Duodenal mucosa (tissue), 2 donors: ENCODE measurements around the gene SCMH1.
A peak's percentile ranks its signal among the peaks of the same experiment; 100 is the strongest.
"Not testable (repeated sequence)": the region's sequence is repeated elsewhere in the genome, so short reads cannot be mapped to it uniquely, and the experiment has no call there.

Experiments used
- H3K27ac ChIP-seq: one replicate; pipeline ENCODE4 v1.7.0; 2013; ENCODE audit warnings: low read depth, low read length
- H3K27me3 ChIP-seq, 2 donors: one replicate each; pipeline ENCODE4 v1.7.0; 2013; ENCODE audit warnings: low read length in 2 of 2, control low read depth in 1 of 2; ENCODE audit not compliant: insufficient read depth in 2 of 2, control insufficient read depth in 1 of 2
- H3K36me3 ChIP-seq, 2 donors: one replicate each; pipeline ENCODE4 v1.7.0; 2013; ENCODE audit warnings: low read length in 2 of 2, control low read depth in 1 of 2; ENCODE audit not compliant: insufficient read depth in 2 of 2, control insufficient read depth in 1 of 2
- H3K4me1 ChIP-seq, 2 donors: one replicate each; pipeline ENCODE4 v1.7.0; 2013; ENCODE audit warnings: low read length in 2 of 2, control low read depth in 1 of 2; ENCODE audit not compliant: insufficient read depth in 2 of 2, control insufficient read depth in 1 of 2
- H3K4me3 ChIP-seq, 2 donors: one replicate each; pipeline ENCODE4 v1.7.0; 2013; ENCODE audit warnings: low read length in 2 of 2, low read depth in 1 of 2
- H3K9ac ChIP-seq, 2 donors: one replicate each; pipeline ENCODE4 v1.7.0; 2013; ENCODE audit warnings: low read length in 2 of 2, low read depth in 1 of 2
- H3K9me3 ChIP-seq, 2 donors: one replicate each; pipeline ENCODE4 v1.7.0; 2013; ENCODE audit warnings: low read length in 2 of 2, control low read depth in 1 of 2; ENCODE audit not compliant: control insufficient read depth in 1 of 2

Gene SCMH1

GRCh38 chr1:41236781-41237180, 5.3 kb downstream of the SCMH1 start:
- Histone ChIP-seq H3K36me3 (no peaks in the 10 kb centered on the region), H3K9ac (no peak overlapping the region), H3K9me3 (no peaks in the 10 kb centered on the region), H3K4me1 (peaks cover 16 to 35% of the 10 kb centered on the region in 2 donors), H3K4me3 (no peak overlapping the region), H3K27me3 (no peaks in the 10 kb centered on the region), H3K27ac (no peak overlapping the region)

DNA sequence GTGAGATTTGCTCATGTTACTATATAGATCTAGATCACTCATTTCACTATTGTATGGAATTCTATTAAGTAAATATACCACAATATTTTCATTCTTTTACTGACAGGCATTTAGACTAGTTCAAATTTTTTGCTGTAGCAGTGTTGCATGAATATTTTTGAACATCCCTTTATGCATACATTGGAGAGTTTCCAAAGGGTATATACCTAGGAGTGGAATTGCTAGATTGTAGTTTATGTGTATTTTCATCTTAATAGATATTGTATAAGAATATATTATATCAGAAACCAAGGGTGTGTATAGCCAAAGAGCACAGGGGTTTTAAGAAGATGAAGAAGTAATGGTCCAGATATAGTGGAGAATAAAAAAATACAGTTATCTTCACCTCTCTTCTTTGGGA, 6.2 kb downstream of the SCMH1 start:
- no peaks in the 10 kb centered on the region for H3K36me3 ChIP-seq
- H3K9me3 ChIP-seq = no peaks in the 10 kb centered on the region
- H3K4me3 ChIP-seq = no peak overlapping the region
- no peak overlapping the region for H3K27ac ChIP-seq
- no peak overlapping the region for H3K9ac ChIP-seq
- H3K4me1 ChIP-seq = peaks cover 16 to 32% of the 10 kb centered on the region in 2 donors
- no peaks in the 10 kb centered on the region for H3K27me3 ChIP-seq

GRCh38 chr1:41233708-41234107, 8.4 kb downstream of the SCMH1 start:
- Histone ChIP-seq H3K27ac (no peak overlapping the region), H3K27me3 (no peaks in the 10 kb centered on the region), H3K36me3 (no peaks in the 10 kb centered on the region), H3K4me1 (peaks cover 15 to 24% of the 10 kb centered on the region in 2 donors), H3K9ac (no peak overlapping the region), H3K4me3 (no peak overlapping the region), H3K9me3 (no peaks in the 10 kb centered on the region)

GRCh38 chr1:41232305-41232704, 9.8 kb downstream of the SCMH1 start:
- no peaks in the 10 kb centered on the region for H3K9me3 ChIP-seq
- no peak overlapping the region for H3K9ac ChIP-seq
- no peak overlapping the region for H3K27ac ChIP-seq
- peaks cover 3 to 16% of the 10 kb centered on the region in 2 donors for H3K4me1 ChIP-seq
- H3K36me3 ChIP-seq = no peaks in the 10 kb centered on the region
- no peak overlapping the region for H3K4me3 ChIP-seq
- no peaks in the 10 kb centered on the region for H3K27me3 ChIP-seq

DNA sequence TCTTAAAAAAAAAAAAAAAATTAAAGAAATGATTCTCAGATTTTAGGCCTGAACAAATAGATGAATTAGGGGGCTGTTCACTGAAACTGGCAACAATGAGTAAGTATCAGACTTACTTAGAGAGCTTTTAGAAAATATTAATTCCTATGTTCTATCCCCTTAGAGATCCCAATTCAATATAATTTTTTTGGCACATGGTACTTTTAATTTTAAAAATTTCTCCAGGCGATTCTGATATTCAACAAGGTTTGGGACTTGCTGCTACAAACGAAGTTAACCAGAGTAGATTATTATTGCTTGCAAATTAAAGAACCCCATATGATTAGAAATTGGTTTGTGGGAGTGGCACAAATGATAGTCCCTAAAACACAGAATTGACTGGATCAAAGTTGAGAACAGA, 11.4 kb downstream of the SCMH1 start:
- no peak overlapping the region for H3K4me3 ChIP-seq

DNA sequence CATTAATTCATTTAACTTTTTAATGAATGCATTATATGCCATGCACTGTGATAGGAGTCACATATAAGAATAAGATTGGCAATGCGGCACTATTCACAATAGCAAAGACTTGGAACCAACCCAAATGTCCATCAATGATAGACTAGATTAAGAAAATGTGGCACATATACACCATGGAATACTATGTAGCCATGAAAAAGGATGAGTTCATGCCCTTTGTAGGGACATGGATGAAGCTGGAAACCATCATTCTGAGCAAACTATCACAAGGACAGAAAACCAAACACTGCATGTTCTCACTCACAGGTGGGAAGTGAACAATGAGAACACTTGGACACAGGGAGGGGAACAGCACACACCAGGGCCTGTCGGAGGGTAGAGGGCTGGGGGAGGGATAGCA, 12.9 kb downstream of the SCMH1 start:
- not testable (repeated sequence) for H3K4me3 ChIP-seq, H3K36me3 ChIP-seq, H3K9ac ChIP-seq, H3K27me3 ChIP-seq, H3K27ac ChIP-seq, H3K9me3 ChIP-seq
- peaks cover 3 to 20% of the 10 kb centered on the region in 2 donors for H3K4me1 ChIP-seq

More for the DNA sequence above, 11.4 kb downstream of the SCMH1 start:
- Histone ChIP-seq H3K36me3 (no peaks in the 10 kb centered on the region), H3K4me1 (peaks cover 3 to 19% of the 10 kb centered on the region in 2 donors), H3K27me3 (no peaks in the 10 kb centered on the region), H3K27ac (no peak overlapping the region), H3K9me3 (no peaks in the 10 kb centered on the region), H3K9ac (no peak overlapping the region)

GRCh38 chr1:41226815-41227434, 15.2 kb downstream of the SCMH1 start:
- Histone ChIP-seq H3K9me3 (no peaks in the 10 kb centered on the region), H3K9ac (no peak overlapping the region), H3K36me3 (no peaks in the 10 kb centered on the region), H3K4me3 (no peak overlapping the region), H3K27ac (no peak overlapping the region), H3K4me1 (peaks cover under 1 to 4% of the 10 kb centered on the region in 2 donors), H3K27me3 (no peaks in the 10 kb centered on the region)

DNA sequence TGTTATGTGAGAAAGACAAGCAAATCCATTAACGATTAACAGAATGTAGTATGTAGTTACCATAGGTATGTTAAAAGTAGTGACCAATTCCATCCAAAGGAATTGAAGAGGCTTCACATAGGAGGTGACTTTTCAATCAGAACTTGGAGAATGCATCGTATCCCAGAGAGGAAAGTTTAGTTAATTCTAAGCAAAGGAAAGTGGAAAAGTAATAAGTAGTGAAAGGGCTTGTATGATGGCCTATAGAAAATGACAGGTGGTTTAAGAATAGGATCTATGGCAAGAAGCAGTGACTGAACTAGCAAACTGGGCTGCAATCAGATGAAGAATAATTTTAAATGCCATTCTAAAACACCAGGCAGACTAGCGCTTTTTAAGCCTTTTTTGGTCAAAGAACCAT, 16.6 kb downstream of the SCMH1 start:
- peaks cover 0 to 4% of the 10 kb centered on the region in 2 donors for H3K4me1 ChIP-seq
- no peaks in the 10 kb centered on the region for H3K27me3 ChIP-seq
- no peak overlapping the region for H3K9ac ChIP-seq
- H3K27ac ChIP-seq = no peak overlapping the region
- H3K9me3 ChIP-seq = no peaks in the 10 kb centered on the region
- no peaks in the 10 kb centered on the region for H3K36me3 ChIP-seq
- H3K4me3 ChIP-seq = no peak overlapping the region

- H3K36me3 ChIP-seq = no peaks in the 10 kb centered on the region
- H3K9ac ChIP-seq = no peak overlapping the region
- no peak overlapping the region for H3K27ac ChIP-seq
- peak overlapping the region in 1 of 2 donors; percentile 8 for H3K4me3 ChIP-seq
- peaks cover 0 to 4% of the 10 kb centered on the region in 2 donors for H3K4me1 ChIP-seq
- H3K9me3 ChIP-seq = no peaks in the 10 kb centered on the region
- H3K27me3 ChIP-seq = no peaks in the 10 kb centered on the region
Measured at GRCh38 chr1:41222496-41222895, 19.6 kb downstream of the SCMH1 start.

GRCh38 chr1:41221995-41222394, 20.1 kb downstream of the SCMH1 start:
- Histone ChIP-seq H3K27ac (no peak overlapping the region), H3K27me3 (no peaks in the 10 kb centered on the region), H3K4me3 (no peak overlapping the region), H3K9me3 (no peaks in the 10 kb centered on the region), H3K4me1 (peaks cover 0 to 4% of the 10 kb centered on the region in 2 donors), H3K9ac (no peak overlapping the region), H3K36me3 (no peaks in the 10 kb centered on the region)

- Histone ChIP-seq H3K9me3 (no peaks in the 10 kb centered on the region), H3K4me3 (no peak overlapping the region), H3K9ac (no peak overlapping the region), H3K36me3 (no peaks in the 10 kb centered on the region), H3K27me3 (no peaks in the 10 kb centered on the region), H3K27ac (no peak overlapping the region), H3K4me1 (no peaks in the 10 kb centered on the region)
Measured at GRCh38 chr1:41218152-41218551, 24.0 kb downstream of the SCMH1 start.
